Panc1 (cell line): ENCODE measurements around the gene ANKRD66. TPM values are rescaled to one million over a fixed set of nuclear protein-coding genes. Genes with fewer than 3 reads are reported as not detected.

ENCODE experiments used
- ATAC-seq: fragments of 200-7000 bp; cut with Tn5 transposase; 2 replicates; pipeline ENCODE4 v1.9.1; 2020; ENCODE audit warnings: mild to moderate bottlenecking, moderate library complexity
- BruUV-seq: library from RNA; stranded (reverse); fragments of 400-500 nt; replicated peaks from 2 replicates; lab custom pipeline; 2021; lab: Mats Ljungman, UMichigan
- CTCF ChIA-PET: fragments of 300-600 bp; sonication (Branson Sonifier 250); formaldehyde crosslinking; loops from one replicate; lab custom pipeline; 2022; ENCODE audit warnings: antibody characterized with exemption; lab: Charles Lee
- POLR2A ChIA-PET: fragments of 300-600 bp; sonication (Branson Sonifier 250); formaldehyde crosslinking; loops from one replicate; lab custom pipeline; 2022; ENCODE audit warnings: antibody characterized with exemption; lab: Charles Lee
- DNase-seq: peaks from one replicate; pipeline ENCODE4 v3.0.0-alpha.2; 2010; ENCODE audit warnings: low read depth, low spot score
- H3K27ac ChIP-seq: 2 replicates; pipeline ENCODE4 v1.5.1; 2011; ENCODE audit warnings: mild to moderate bottlenecking, low read length, inconsistent platforms
- H3K27me3 ChIP-seq: fragments of 200-500 bp; sonication (Bioruptor generic); 2 replicates; pipeline ENCODE4 v1.6.0; 2014; ENCODE audit warnings: low read length, inconsistent platforms; ENCODE audit not compliant: control insufficient read depth, insufficient read depth
- H3K36me3 ChIP-seq: fragments of 200-500 bp; sonication (Bioruptor generic); 2 replicates; pipeline ENCODE4 v1.5.1; 2014; ENCODE audit warnings: inconsistent platforms, mild to moderate bottlenecking, low read length, moderate library complexity; ENCODE audit not compliant: control insufficient read depth, insufficient read depth
- H3K4me1 ChIP-seq: 2 replicates; pipeline ENCODE4 v1.5.1; 2011; ENCODE audit warnings: inconsistent platforms, mild to moderate bottlenecking, low read length, moderate library complexity; ENCODE audit not compliant: control insufficient read depth, insufficient read depth
- H3K4me3 ChIP-seq, 2 experiments: 2 replicates each; pipeline ENCODE4 v1.5.1; 2011 to 2012; ENCODE audit warnings: low read depth in 2 of 2, low read length in 2 of 2, mild to moderate bottlenecking in 2 of 2, inconsistent platforms in 1 of 2, moderate library complexity in 1 of 2
- H3K9me3 ChIP-seq: fragments of 200-500 bp; sonication (Bioruptor generic); 2 replicates; pipeline ENCODE4 v1.5.1; 2014; ENCODE audit warnings: low read depth, mild to moderate bottlenecking, inconsistent platforms, low read length, moderate library complexity; ENCODE audit not compliant: control insufficient read depth, insufficient read depth
- CTCF ChIP-seq: fragments of 450-650 bp; IDR thresholded peaks from 2 replicates; pipeline ENCODE4 v1.5.1; 2017; ENCODE audit warnings: mild to moderate bottlenecking
- POLR2AphosphoS5 ChIP-seq: IDR thresholded peaks from 2 replicates; pipeline ENCODE4 v1.6.1; 2012; ENCODE audit warnings: mild to moderate bottlenecking, low read depth, low read length, moderate library complexity
- SIN3A ChIP-seq: IDR thresholded peaks from 2 replicates; pipeline ENCODE4 v1.6.1; 2012; ENCODE audit warnings: low read depth, mild to moderate bottlenecking, low read length, moderate library complexity, borderline replicate concordance; ENCODE audit not compliant: insufficient read depth
- TCF7L2 ChIP-seq: IDR thresholded peaks from 2 replicates; pipeline ENCODE4 v1.6.1; 2011; ENCODE audit warnings: mild to moderate bottlenecking, low read depth, low read length, inconsistent platforms
- in situ Hi-C: cut with HindIII; loops from 2 replicates; pipeline ENCODE4 v1.10.0; 2016; ENCODE audit warnings: low sequenced_read_pairs, low pct_unique_long_range_greater_than_20kb
- intact Hi-C: fragments of 100-400 bp; cut with micrococcal nuclease; formaldehyde crosslinking; loops from one replicate; pipeline ENCODE4 v1.10.0; 2022; ENCODE audit not compliant: unreplicated experiment
- total RNA-seq: library from RNA; stranded (reverse); gene quantifications from one replicate; pipeline ENCODE4 v1.2.1, GENCODE V29; 2021; ENCODE audit not compliant: unreplicated experiment
- TF ChIP-seq, protein P1 (sequence below), 2 experiments: IDR thresholded peaks; 2 replicates each; pipeline ENCODE4 v1.6.1; 2011 to 2012; ENCODE audit warnings: low read depth in 2 of 2, control low read depth in 1 of 2, low read length in 1 of 2, mild to moderate bottlenecking in 1 of 2, moderate library complexity in 1 of 2; ENCODE audit not compliant: insufficient read depth in 1 of 2

ANKRD66 gene
- total RNA-seq, 1 experiment from 2014 or later: not detected

DNA sequence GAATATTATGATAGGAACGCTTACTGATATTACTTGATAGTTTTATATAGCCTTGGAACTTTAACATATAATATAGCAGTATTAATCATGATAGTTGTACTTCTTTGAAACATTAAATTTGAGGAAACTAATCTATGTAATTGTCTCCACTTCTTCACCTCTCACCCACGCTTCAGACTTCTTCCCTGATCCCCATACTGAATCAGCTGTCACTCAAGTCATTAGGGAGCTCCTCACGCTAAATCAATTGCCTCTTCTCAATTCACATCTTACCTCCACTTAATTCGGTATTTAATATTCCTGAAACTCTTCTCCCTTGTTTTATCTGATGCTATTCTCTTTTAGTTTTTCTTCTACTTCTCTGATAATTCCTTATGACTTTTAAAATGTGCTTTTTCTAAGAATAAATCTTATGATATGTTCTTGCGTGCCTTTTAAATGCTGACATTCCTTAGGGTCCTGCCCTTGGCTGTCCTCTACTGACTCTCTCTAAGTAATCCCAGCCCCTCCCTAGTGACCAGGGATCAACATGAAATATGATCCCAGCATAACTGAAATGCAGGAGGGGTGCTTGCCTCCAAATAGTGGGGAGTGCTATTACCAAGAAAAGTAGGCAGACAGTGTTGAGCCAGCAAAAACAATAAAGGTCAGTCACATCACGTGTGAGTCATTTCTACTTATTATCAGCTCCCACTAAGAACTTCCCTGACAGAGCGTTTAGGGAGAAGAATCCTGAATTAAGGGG lies 9.9 kb downstream of the ANKRD66 start:
- Histone ChIP-seq H3K36me3 (no peaks in the 10 kb centered on the region), H3K27me3 (peaks cover 2% of the 10 kb centered on the region; the same call in 1 of the 2 replicates), H3K4me1 (no peaks in the 10 kb centered on the region), H3K9me3 (no peaks in the 10 kb centered on the region), H3K27ac (no peak overlapping the region), H3K4me3 (no peak overlapping the region)
- no peak for TF ChIP-seq CTCF
- no peak for TF ChIP-seq POLR2AphosphoS5
- TF ChIP-seq, protein P1, sequence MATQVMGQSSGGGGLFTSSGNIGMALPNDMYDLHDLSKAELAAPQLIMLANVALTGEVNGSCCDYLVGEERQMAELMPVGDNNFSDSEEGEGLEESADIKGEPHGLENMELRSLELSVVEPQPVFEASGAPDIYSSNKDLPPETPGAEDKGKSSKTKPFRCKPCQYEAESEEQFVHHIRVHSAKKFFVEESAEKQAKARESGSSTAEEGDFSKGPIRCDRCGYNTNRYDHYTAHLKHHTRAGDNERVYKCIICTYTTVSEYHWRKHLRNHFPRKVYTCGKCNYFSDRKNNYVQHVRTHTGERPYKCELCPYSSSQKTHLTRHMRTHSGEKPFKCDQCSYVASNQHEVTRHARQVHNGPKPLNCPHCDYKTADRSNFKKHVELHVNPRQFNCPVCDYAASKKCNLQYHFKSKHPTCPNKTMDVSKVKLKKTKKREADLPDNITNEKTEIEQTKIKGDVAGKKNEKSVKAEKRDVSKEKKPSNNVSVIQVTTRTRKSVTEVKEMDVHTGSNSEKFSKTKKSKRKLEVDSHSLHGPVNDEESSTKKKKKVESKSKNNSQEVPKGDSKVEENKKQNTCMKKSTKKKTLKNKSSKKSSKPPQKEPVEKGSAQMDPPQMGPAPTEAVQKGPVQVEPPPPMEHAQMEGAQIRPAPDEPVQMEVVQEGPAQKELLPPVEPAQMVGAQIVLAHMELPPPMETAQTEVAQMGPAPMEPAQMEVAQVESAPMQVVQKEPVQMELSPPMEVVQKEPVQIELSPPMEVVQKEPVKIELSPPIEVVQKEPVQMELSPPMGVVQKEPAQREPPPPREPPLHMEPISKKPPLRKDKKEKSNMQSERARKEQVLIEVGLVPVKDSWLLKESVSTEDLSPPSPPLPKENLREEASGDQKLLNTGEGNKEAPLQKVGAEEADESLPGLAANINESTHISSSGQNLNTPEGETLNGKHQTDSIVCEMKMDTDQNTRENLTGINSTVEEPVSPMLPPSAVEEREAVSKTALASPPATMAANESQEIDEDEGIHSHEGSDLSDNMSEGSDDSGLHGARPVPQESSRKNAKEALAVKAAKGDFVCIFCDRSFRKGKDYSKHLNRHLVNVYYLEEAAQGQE (IDR thresholded peaks at IDR 0.05; ENCODE audit: insufficient read depth in 1 of 2, low read depth in 2 of 2, low read length in 1 of 2): no peak
- no peak for TF ChIP-seq SIN3A
- no peak for TF ChIP-seq TCF7L2
- no peak for ATAC-seq
- intact Hi-C loops (no loop called here), in situ Hi-C loops (no loop called here)
- POLR2A ChIA-PET: no interaction called here
- CTCF ChIA-PET: no interaction called here
- no peak for DNase-seq
- no TSS peak for BruUV-seq

DNA sequence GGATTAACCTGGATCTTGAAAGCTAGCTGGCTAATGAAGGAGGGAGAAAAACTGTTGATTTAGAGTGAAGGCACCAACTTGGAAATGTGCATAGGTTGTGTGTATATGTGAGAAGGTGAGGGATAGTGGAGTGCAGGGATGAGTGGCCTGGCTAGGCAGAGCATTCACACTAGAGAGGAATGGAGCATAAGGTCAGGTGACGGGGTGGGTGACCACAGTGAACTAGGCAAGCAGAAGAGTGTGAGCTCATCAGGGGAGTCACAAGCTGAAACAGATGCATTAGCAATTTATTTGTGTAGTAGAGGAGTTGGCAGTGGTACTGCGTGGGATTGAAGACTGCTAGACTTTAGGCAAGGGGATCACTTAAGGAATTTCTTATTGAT lies 10.5 kb downstream of the ANKRD66 start:
- POLR2A ChIA-PET: no interaction called here
- DNase-seq (no peak), ATAC-seq (no peak)
- no peaks in the 10 kb centered on the region for H3K4me1 ChIP-seq
- CTCF ChIA-PET: no interaction called here
- H3K4me3 ChIP-seq: no peak overlapping the region
- TF ChIP-seq, protein P1 (IDR thresholded peaks at IDR 0.05; ENCODE audit: insufficient read depth in 1 of 2, low read depth in 2 of 2, low read length in 1 of 2): no peak
- TF ChIP-seq SIN3A (no peak), TCF7L2 (no peak), POLR2AphosphoS5 (no peak), CTCF (no peak)
- peaks cover 2% of the 10 kb centered on the region; the same call in 1 of the 2 replicates for H3K27me3 ChIP-seq
- no peak overlapping the region for H3K27ac ChIP-seq
- in situ Hi-C loops (no loop called here), intact Hi-C loops (no loop called here)
- no TSS peak for BruUV-seq
- no peaks in the 10 kb centered on the region for H3K36me3 ChIP-seq
- no peaks in the 10 kb centered on the region for H3K9me3 ChIP-seq
